GM18498 (cell line): ENCODE results near the gene SLC13A4.
"Not testable (repeated sequence)": the region's sequence is repeated elsewhere in the genome, so short reads cannot be mapped to it uniquely, and the experiment has no call there.

Experiments used
- ATAC-seq: cut with Tn5 transposase; IDR thresholded peaks from one replicate; pipeline ENCODE4 v1.9.1; 2021; ENCODE audit warnings: mild to moderate bottlenecking, moderate library complexity; ENCODE audit not compliant: unreplicated experiment

The SLC13A4 gene

GRCh38 chr7:135728136-135728669 is at the start of gene SLC13A4:
Gene SLC13A4 (minus strand): TSS chr7:135728186. CDS start chr7:135727496, 690 bp downstream.
- no peak for ATAC-seq

DNA sequence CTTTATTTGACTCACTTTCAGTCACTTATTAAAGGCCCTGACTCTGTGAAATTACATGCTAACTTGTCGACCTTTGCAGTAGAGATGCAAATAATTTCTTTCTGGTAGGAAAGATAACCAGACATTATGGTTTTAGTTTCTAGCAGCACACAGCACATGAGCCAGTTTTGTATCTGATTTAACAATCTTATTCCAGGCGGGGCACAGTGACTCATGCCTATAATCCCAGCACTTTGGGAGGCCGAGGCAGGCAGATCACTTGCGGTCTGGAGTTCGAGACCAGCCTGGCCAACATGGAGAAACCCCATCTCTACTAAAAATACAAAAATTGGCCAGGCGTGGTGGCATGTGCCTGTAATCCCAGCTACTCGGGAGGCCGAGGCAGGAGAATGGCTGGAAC is 47.9 kb upstream of the SLC13A4 start:
- not testable (repeated sequence) for ATAC-seq

GRCh38 chr7:135775230-135775629 is 47.2 kb upstream of the SLC13A4 start:
- ATAC-seq: no peak

DNA sequence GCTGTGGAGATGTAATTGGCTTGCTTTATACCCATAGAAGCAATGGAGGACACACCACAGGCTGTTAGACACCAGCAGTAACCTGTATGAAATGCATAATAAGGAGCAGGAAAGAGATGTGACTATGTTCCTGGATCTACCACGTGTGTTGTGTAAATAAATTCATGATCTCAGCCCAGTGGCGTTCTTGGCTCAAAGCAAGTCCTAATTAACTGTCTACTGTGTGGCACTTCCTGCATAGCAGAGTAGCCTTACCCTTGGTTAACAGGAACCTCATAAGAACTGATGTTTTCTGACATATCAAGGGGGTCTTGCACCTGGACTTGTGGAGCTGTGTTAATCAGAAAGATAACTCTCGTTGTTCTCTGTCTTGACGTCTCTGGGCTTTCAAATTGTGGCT is 46.3 kb upstream of the SLC13A4 start:
- no peak for ATAC-seq

GRCh38 chr7:135773464-135773863 is 45.5 kb upstream of the SLC13A4 start:
- no peak for ATAC-seq

GRCh38 chr7:135772639-135773222 is 44.7 kb upstream of the SLC13A4 start:
- no peak for ATAC-seq

GRCh38 chr7:135771961-135772638 is 44.1 kb upstream of the SLC13A4 start:
- ATAC-seq: no peak

- no peak for ATAC-seq
Observed at GRCh38 chr7:135771051-135771450, 43.1 kb upstream of the SLC13A4 start.

DNA sequence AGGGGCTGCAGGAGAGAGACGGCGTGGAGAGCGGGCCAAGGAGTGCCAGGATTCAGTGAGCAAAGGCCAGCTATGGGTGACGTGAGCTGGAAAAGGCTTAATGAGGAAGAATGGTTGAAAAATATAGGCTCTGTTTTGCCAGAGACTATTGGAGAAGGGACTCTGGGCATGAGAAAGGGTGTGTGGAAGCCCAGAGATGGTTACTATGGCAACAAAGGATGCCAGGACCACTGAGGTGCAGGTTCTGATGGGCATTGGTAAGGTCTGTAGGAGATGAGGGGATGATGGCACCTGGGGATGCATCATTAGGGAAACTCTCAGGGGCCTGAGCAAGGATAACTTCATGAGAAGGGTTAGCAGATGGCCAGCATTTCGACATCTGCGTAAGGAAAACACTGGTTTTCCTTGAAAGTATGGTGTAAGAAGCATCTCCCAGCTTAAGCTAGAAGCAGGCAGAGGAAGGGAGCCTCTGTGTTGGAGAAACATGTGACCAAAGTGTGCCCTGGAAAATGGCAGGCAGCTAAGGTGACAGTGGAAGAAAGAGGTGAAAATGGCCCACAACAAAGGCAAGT is 42.2 kb upstream of the SLC13A4 start:
- no peak for ATAC-seq

DNA sequence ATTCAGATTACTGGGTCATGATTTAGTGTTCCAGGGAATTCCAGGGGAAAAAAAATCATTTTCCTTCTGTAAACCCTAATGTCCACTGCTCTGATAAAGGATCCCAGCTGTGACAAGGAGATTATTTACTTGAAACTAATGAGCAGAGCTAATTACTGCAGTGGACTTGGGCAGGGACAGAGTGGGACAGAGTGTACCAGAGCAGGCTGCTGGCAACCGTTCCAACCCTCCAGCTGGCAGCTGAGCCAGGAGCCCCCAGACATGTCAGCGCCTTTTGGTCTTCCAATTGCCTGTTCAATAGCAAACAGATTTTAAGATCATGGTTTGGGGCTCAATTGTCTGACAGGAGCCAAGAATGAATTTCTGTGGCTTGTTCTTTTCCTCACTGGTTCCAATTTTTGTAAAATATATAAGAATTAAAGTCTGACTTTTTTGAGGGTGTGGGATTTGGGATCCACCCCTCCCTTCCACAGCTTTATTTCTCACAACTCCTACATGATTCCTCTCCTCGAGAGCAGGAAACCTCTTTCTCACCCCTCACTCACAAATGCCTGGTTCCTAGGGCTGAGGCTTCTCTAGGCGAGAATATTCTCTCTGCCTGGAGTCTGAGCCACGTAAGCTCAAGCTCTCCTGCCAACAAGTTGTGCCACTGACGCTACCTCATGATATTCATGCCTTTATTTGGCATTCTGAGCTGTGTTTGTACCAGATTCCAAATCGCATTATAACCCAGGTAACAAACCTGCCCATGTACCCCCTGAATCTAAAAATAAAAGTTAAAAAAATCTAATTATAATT is 41.2 kb upstream of the SLC13A4 start:
- no peak for ATAC-seq

DNA sequence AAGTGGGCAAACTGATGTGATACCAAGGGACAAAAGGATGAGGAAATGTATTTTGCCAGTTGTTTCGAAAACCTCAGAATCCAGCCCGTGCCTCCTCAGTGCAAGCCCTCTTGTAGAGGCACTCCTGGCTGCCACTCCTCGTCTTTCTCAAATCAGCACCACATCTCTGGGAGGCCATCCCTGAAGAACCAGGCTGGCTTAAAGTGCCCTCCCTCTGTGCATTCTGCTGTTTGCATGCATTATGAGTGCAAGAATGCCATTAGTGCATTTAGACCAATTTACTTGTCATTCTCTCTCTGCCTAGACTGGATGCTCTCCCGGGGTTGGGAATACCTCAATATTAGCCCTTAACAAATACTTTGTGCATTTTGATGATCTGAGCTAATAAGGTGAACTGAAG is 40.5 kb upstream of the SLC13A4 start:
- no peak for ATAC-seq

DNA sequence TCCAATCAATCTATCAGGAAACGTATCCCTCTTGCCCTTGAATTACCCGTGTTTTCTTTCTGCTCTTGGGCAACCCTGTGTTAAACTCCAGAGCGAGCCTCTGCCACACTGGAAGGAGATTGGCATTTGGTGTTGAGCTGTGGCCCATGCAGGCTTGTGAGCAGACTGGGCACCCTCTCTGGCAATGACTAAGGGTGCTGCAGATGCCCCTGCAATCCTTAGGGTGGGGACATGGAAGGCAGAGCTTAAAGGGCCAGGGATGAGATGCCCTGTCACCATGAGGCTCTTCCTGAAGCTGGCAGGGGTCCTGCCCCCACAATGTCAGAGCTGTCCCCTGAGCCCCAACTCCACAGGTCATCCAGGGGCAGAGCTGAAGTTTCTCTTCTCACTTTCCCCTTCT is 40.1 kb upstream of the SLC13A4 start:
- ATAC-seq: no peak

- no peak for ATAC-seq
Observed at GRCh38 chr7:135763261-135763660, 35.3 kb upstream of the SLC13A4 start.

- no peak for ATAC-seq
Observed at GRCh38 chr7:135761751-135762488, 33.9 kb upstream of the SLC13A4 start.

- no peak for ATAC-seq
Observed at GRCh38 chr7:135759532-135759931, 31.5 kb upstream of the SLC13A4 start.

GRCh38 chr7:135758531-135758932 is 30.5 kb upstream of the SLC13A4 start:
- no peak for ATAC-seq

DNA sequence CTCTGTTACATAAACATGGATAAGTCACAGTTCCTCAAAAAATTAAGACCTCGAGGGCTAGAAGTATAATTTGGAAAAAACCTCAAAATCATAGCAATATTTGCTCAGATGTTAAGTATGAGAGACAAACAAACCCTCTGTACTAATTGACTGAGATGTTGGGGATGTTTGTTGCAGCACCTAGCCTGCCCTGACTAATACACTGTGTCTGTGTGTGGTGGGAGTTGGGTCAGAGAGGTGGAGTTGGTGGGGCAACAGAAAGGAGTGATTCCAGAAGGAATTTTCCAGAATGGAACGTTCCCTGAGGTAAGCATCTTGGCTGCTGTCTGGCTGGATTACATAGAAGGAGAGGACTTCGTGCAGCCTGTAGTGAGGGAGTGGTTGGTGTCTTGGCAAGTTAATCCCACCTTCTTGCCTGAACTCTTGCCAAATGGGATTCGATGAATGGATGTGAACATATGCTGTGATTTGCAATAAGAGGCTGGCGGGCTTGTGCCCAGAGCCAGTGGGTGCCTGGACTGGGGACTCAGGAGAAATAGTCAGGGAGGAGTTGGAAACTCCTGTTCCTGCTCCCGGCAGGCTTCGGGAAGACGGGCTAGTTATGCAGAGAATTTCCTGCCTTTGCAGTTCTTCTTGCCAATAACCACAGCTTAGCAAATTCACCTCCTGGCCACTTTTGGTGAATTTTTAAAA is 29.9 kb upstream of the SLC13A4 start:
- no peak for ATAC-seq

- ATAC-seq: no peak
Observed at GRCh38 chr7:135756191-135756590, 28.2 kb upstream of the SLC13A4 start.

- ATAC-seq: no peak
Observed at GRCh38 chr7:135755351-135755753, 27.4 kb upstream of the SLC13A4 start.
